Activated CD4-positive, CD25-positive, alpha-beta regulatory T cell treated with anti-CD3 and anti-CD28 coated beads, Interleukin-2, amount 50 U/mL, for 24 hours (primary cell): ENCODE measurements around the gene TGIF2.
A peak's percentile ranks its signal among the peaks of the same experiment; 100 is the strongest.
"Not testable (repeated sequence)": the region's sequence is repeated elsewhere in the genome, so short reads cannot be mapped to it uniquely, and the experiment has no call there.

Experiments
- ATAC-seq, 2 donors: fragments of 150-1000 bp; cut with Tn5 transposase; one replicate each; pipeline ENCODE4 v1.10.0; 2021; ENCODE audit warnings: mild to moderate bottlenecking in 1 of 2, moderate library complexity in 1 of 2

Gene TGIF2

DNA sequence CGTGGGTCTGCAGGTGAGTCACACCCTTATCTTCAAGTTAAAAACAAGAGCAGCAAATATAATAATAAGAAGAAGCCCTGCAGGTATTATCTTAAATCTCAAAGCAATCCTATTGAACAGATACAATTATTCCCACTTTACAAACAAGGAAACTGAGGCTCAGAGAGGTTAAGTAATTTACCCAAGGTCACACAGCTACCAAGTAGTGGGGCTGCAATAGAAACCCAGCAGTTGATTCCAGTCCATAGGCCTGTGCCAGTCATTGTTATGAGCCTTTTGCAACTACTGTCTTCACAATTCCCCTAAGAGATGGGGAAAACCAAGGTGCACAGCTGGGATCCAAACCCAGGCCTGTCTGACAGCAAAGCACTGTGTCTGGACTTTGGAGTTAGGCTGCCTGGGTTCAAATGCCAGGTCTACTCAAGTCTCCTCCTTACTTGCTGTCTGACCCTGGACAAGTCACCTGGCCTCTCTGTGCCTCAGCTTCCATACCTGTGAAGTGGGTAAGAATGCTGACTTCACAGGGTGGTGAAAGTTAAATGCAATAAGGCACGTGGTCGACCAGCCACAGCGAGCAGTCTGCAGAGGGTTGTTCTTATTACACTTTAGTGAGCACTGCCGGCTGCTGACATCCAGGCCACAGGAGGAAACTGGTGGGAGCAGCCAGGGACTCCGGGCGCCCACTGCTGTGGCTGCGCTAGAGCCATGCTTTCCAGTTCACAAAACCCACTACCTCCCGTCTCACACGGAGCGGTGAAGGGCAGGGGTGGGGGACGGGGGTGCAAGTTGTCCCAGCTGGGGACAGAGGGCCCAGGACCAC, 26.0 kb upstream of the TGIF2 start:
- no peak for ATAC-seq

DNA sequence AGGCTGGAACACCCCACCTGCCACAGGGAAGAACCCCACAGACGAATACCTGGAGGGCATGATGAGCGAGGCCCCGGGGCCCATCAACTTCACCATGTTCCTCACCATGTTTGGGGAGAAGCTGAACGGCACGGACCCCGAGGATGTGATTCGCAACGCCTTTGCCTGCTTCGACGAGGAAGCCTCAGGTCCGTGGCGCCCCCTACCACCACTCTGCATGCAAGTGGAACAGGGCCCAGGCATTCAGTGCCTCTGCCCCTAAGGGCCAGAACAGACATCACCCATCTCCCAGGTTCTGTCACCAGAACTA, 25.4 kb upstream of the TGIF2 start:
- no peak for ATAC-seq

DNA sequence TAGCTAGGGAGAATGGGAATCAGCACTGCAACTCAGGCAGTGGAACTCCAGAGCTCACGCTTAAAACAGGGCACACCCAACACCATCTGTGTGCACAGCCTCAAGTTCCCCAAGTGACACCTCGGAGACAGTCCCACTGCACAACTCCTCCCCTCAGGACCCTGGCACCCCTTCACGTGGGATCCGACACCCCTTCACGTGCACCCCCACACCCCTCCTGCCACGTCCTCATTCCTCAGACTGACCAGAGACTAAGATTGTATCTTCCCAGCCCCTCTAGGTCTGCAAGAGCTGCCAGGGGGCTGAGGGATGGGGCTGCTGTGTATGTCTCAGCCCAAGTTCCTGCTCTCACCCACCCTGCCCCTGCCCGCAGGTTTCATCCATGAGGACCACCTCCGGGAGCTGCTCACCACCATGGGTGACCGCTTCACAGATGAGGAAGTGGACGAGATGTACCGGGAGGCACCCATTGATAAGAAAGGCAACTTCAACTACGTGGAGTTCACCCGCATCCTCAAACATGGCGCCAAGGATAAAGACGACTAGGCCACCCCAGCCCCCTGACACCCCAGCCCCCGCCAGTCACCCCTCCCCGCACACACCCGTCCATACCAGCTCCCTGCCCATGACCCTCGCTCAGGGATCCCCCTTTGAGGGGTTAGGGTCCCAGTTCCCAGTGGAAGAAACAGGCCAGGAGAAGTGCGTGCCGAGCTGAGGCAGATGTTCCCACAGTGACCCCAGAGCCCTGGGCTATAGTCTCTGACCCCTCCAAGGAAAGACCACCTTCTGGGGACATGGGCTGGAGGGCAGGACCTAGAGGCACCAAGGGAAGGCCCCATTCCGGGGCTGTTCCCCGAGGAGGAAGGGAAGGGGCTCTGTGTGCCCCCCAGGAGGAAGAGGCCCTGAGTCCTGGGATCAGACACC, 24.4 kb upstream of the TGIF2 start:
- ATAC-seq = no peak

DNA sequence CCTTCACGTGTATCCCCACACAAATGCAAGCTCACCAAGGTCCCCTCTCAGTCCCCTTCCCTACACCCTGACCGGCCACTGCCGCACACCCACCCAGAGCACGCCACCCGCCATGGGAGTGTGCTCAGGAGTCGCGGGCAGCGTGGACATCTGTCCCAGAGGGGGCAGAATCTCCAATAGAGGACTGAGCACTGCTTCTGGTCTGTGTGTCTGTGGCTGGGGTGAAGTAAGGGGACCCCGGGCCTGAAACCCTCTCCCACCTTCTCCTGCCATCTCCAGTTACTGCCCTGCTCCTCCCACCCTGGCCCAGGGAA, 23.8 kb upstream of the TGIF2 start:
- no peak for ATAC-seq

DNA sequence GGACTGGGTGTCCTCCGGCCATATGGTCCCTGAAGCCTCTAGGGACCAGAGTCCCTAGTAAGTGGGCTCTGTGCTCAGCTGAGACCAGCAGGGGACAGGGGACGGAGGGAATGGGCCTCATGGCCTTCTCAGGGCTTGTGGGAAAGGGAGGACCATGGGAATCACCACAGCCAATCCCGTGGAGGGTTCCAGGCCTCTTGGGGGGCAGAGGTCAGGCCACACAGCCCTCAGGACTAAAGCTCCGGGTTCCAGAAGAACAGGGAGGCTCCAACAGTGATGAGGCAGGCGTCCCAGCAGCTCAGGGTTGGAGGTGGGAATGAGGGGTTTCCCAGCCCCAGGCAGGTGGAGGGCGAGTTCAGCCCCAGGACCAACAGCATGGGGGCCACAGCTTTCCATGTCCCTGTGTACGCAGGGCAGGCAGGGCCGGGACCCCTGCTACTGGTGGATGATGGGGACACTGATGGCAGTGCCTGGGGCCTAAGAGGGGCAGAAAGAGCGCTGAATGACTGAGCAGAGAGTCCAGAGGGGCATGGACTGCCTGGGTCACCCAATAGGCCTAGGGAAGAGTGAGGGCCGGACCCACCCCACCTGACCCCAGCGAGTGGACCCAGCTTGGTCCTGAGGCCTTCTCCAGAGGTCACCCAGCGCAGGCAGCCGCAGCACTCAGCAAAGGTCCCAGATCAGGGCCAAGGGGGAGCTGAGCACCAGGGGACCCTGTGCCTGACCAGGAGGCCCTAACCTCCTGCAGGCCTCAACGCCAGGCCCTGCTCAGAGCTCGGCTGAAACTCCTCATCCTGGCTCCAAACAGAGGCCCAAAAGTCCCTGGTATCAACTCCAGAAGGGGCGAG, 23.2 kb upstream of the TGIF2 start:
- no peak for ATAC-seq

DNA sequence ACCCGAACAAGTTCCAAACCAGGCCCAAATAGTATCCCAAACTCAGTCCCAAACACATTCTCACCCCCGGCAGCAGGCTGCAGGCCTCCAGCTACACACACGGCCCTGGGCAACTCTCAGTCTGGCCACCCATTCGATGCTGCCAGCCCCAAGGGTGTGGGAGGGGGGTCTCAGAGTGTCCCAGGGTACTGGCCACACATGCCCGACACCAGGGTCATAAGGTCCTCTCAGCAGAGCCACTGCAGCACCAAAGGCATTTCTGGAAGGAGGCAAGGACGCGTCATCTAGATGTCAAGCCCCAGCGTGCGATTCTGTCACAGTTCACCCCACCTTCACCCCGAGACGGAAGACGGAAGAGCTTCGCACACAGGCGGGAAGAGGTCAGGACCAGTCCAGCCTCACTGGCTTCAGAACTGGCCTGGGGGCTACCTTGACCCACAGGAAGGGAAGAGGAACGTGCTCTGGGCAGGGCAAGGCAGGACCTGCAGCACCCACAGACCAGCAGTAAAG, 22.6 kb upstream of the TGIF2 start:
- ATAC-seq = no peak

DNA sequence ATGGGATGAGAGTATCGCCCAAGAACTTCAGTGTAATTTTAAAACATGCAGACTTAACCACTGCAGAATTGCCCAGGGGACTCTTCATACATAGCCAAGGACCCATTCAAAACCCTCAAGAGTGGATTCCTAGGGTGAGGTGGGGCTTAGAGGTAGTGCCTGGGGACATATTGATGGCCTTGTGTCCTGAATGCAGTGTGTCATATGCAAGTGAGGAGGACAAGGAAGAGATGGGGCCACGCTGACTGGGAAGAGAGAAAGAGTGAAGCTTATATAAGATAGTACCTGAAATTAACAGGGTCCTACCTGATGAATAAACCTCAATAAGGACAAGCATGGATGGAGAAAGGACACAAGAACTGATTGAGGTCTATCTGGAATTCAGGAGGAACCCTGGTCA, 18.1 kb upstream of the TGIF2 start:
- ATAC-seq = no peak

DNA sequence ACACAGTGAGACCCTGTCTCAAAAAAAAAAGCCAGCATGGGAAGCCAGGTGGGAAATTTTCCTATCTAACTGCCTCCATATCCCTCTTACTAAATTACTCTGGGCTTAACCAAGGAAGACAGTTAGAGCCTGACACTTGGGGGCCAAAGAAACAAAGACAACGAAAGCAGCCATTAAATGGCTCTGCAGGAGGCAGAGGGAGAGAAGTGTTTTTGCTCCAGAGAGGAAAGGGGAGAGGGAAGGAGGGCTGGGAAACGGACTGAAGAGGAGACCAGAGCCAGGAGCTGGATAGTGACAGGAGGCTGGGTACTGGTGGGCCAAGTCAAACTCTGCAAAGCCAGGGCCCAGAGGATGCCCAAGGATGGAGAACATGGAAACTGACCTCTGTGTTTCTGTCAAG, 10.7 kb upstream of the TGIF2 start:
- no peak for ATAC-seq

DNA sequence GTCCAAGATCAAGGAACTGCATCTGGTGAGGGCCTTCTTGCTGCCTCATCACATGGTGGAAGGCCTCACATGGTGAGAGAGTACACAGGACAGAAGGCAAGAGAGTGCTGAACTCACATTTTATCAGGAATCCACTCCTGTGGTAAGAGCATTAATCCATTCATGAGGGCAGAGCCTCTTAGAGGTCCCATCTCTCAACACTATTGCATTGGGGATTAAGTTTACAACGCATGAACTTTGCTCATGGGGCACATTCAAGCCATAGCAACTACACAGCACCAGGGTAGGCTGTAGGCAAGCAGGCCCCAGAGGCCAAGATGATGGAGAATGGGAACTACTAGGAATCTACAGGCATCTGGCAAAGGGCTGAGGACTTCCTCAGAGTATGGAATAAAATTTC, 10.0 kb upstream of the TGIF2 start:
- no peak for ATAC-seq

DNA sequence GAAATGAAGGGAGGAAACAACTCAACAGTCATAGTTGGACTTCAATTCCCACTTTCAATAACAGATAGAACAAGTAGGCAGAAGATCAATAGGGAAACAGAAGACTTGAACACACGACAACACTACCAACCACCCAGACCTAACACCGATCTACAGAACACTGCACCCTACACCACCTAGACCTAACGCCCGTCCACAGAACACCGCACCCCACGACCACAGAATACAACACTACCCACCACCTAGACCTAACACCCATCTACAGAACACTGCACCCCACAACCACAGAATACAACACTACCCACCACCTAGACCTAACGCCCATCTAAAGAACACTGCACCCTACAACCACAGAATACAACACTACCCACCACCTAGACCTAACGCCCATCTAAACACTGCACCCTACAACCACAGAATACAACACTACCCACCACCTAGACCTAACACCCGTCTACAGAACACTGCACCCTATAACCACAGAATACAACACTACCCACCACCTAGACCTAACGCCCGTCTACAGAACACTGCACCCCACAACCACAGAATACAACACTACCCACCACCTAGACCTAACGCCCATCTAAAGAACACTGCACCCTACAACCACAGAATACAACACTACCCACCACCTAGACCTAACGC, 9.2 kb upstream of the TGIF2 start:
- ATAC-seq = not testable (repeated sequence)

DNA sequence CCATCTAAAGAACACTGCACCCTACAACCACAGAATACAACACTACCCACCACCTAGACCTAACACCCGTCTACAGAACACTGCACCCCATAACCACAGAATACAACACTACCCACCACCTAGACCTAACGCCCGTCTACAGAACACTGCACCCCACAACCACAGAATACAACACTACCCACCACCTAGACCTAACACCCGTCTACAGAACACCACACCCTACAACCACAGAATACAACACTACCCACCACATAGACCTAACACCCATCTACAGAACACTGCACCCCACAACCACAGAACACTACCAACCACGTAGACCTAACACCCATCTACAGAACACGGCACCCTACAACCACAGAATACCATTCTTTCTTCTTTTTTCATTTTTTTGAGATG, 8.7 kb upstream of the TGIF2 start:
- ATAC-seq = not testable (repeated sequence)

DNA sequence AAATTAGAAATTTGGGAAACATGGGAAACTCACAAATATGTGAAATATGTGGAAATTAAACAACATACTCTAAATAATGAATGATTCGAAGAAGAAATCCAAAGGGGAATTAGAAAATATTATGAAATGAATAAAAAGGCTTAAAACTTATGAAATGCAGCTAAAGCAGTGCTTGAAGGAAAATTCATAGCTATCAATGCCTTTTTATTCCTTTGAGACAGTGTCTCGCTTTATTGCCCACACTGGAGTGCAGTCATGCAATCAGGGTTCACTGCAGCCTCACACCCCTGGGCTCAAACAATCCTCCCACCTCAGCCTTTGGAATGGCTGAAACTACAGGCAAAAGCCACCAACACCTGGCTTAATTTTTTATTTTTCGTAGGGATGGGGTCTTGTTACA, 7.9 kb upstream of the TGIF2 start:
- ATAC-seq = no peak

DNA sequence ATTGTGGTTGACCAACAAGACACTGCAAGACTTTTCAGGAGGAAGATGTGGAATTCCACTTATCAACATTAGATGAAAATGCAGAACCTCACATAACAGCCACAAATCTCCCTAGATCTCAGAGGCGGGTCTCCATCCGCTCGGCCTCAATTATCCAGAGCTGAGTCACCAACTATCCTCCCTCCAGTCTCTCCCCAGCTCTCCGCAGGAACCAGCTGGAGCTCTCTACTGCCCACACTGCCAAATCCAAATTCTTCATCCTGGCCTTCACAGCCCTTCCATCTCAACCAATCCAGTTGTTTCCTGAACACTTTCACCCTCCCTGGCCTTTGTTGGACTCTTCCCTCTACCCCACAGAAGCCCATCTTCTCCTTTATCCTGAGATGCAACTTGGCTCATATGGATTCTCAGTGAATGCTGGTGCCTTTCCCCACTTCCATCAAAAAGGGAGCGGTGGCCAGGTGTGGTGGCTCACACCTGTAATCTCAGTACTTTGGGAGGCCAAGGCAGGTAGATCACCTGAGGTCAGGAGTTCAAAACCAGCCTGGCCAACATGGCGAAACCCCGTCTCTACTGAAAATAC, 3.5 kb upstream of the TGIF2 start:
- no peak for ATAC-seq

DNA sequence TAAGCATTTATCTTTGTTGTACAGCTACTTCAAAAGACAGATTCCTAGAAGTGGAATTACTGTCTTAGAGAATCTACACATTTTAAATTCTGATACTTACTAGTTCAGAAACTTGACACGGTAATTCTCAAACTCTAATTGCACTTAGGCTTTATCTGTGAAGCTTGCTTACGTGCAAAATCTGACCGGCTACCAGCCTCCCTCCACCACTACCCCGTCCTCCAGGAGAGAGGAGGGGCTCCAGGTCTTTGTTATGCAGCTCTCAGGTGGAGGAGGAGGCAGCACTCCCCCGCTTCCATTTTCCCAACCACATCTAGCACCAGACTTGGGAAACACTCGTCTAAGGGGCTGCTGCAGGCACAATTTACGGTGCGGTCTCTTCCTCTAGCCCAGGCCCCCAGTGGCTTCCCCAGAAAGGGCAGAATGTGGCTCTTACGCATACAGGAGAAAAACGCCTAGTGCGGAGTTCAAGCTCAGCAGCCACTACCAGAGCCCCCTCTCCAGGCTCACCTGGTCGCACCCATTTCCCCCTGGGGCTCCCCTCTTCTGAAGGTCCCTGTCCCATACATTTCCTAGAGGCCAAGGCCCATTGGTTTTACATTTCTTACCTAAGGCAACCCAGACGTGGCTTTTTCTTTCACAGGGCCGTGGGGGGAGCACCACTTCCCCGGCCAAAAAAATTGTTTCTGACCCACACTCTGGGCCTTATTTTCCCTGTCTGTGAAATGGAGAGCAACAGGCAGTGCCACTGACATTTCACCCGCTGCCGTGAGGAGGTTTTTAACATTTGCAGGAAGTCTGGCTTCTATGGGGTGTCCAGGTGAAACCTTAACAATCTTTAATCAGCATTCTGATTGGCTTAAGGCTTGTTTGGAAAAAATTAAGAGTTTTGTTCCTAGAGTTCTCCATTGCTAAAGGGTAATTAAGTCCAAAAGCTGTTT, 1.6 kb upstream of the TGIF2 start:
- ATAC-seq = no peak

DNA sequence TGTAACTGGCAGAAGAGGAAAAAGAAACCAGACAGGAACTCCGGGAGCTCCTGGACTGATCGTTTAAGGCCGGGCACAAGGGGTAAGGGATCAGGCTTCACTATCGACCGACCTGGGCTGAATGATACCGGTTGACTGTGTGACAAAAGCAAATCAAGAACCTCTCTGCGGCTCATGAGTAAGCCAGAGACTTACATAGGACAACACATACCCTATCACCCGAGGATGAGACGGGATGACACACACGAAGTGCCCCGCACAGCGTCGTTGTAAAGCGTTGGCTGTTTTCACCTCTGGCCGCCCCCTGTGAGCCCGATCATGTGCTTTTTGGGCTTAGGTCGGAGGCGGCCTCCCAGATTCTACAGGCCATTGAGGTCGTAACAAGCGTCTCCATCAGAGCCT, 695 bp upstream of the TGIF2 start:
- peak; percentile 89 for ATAC-seq

DNA sequence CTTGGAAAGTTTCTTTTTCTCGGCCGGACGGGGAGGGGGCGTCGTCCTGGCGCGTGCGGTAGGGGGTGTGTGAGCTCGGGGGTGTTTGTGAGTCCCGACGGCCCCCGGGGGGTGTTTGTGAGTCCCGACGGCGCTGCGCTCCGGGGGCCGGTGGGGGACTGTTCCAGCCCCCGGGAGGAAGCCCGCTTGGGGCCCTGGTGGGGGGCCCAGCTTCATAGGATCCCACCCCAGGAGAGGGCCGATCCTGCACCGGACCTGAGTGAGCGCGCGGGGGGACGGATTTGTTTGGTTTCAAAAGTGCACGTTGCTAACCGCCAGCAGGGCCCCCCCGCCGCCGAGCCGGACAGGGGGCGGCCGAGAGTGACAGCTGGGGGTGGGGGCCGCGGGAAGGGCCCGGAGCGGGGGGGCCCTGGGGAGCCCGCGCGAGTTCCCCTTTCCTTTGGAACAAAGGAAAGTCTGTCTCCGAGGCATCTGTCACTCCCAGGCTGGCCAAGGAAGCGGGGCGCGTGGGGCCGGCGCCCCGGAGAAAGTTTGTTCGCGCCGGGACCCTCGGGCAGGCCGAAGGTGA, 485 bp downstream of the TGIF2 start:
- no peak for ATAC-seq

DNA sequence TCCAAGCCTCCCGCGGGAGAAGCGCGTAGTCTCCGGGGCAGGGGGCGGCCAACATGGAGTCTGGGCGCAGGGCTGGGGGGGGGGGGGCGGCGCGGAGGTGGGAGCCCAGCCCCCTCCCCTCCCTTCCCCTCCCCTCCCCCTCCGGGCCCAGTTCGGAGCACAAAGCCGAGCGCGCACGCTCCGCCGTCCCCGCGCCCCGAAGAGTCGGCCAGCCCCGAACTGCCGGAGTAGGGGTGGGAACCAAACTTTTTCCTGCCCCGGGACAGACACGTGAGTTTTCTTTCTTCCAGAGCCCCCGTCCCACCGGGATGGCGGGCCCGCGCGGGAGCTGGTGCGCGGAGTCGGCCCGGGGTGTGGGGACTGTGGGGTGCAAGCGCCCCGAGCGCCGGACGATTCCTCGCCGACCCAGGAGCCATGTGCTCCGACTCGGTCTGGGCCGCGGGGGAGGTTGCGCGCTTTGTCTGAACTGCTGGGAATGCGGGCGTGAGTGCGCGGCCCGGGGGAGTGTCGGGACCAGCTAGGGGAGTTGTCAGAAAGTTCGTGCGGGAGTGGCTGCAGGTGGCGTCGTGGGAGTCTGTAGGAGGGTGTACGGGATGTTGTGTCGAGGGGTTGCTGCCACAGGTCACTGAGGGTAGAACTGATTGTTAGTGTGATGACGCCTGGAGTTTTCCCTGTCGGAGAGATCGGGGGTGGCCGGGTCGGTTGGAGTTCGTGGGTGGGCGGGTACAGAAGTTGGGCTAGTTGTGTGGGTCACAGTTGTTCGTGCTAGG, 1.2 kb downstream of the TGIF2 start:
- ATAC-seq = peak in 1 of 2 donors; percentile 4

DNA sequence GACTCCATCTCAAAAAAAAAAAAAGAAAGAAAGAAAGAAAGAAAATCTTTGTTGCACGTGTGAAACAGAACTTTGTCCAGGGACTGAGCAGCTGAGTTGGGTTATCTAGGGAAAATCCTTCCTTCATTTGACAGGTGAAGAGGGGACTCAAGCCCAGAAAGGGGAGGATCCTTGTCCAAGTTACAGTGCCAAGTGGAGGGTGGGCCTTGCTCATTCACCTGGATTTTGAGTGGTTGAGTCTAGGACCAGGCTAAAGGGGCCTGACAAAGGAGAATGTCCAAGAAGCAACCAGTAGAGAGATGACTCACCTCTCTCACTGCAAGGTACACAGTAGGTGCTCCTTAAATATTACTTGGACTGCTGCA, 2.7 kb downstream of the TGIF2 start:
- no peak for ATAC-seq

DNA sequence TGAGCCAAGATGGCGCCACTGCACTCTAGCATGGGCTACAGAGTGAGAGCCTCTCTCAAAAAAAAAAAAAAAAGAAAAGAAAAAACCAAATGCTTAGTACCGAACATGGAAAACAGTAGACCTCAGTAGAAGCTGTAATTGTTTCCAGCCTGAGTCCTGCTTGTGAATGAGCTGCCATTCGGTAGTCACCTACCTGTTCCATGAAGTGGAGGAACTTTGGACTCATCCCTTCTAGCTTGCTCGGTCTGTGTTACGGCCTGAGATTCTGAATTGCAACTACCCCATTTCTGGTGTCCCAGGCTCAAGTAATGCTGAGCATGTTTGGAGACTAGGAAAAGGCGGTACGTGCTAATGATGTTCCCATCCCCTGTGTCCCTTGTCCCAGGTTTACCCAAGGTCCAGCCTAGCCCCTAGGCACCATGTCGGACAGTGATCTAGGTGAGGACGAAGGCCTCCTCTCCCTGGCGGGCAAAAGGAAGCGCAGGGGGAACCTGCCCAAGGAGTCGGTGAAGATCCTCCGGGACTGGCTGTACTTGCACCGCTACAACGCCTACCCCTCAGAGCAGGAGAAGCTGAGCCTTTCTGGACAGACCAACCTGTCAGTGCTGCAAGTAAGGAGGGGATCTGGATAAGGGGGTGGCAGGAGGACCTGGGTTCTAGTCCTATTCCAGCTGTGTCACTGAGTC, 5.1 kb downstream of the TGIF2 start:
- ATAC-seq = no peak
